ENCODE data around the gene PMEL. TPM values are rescaled to one million over a fixed set of nuclear protein-coding genes. Genes with fewer than 3 reads are reported as not detected.

The PMEL gene
- total and polyA plus RNA-seq, 4 donors = 0.70 to 8.8 (median 1.1) TPM

GRCh38 chr12:55955800-55956508, 9.9 kb downstream of the PMEL start:
- H3K4me3 ChIP-seq (ENCODE audit: low read depth, low read length) = no peak overlapping the region
- H3K27ac ChIP-seq (ENCODE audit: low read depth, low read length) = no peak overlapping the region
- peaks cover 21% of the 10 kb centered on the region for H3K36me3 ChIP-seq (ENCODE audit: control insufficient read depth, insufficient read depth, low read length)
- no peaks in the 10 kb centered on the region for H3K27me3 ChIP-seq (ENCODE audit: control insufficient read depth, insufficient read depth, low read length)
- H3K9me3 ChIP-seq (ENCODE audit: control insufficient read depth, insufficient read depth, low read length) = no peaks in the 10 kb centered on the region
- H3K4me1 ChIP-seq (ENCODE audit: control insufficient read depth, insufficient read depth, low read length) = no peaks in the 10 kb centered on the region
- WGBS (ENCODE audit: insufficient coverage) = 92% methylated on average over 6 of the region's 6 CpGs
- no peak for DNase-seq (ENCODE audit: low read depth in 4 of 6, low spot score in 6 of 6)

- DNase-seq (ENCODE audit: low read depth in 4 of 6, low spot score in 6 of 6) = no peak
- 69% methylated on average over 3 of the region's 4 CpGs for WGBS (ENCODE audit: insufficient coverage)
- H3K9me3 ChIP-seq (ENCODE audit: control insufficient read depth, insufficient read depth, low read length) = no peaks in the 10 kb centered on the region
- H3K27ac ChIP-seq (ENCODE audit: low read depth, low read length) = no peak overlapping the region
- H3K4me3 ChIP-seq (ENCODE audit: low read depth, low read length) = no peak overlapping the region
- H3K27me3 ChIP-seq (ENCODE audit: control insufficient read depth, insufficient read depth, low read length) = no peaks in the 10 kb centered on the region
- H3K36me3 ChIP-seq (ENCODE audit: control insufficient read depth, insufficient read depth, low read length) = peaks cover 21% of the 10 kb centered on the region
- no peaks in the 10 kb centered on the region for H3K4me1 ChIP-seq (ENCODE audit: control insufficient read depth, insufficient read depth, low read length)
These were observed 10.5 kb downstream of the PMEL start for GRCh38 chr12:55955344-55955743.

GRCh38 chr12:55946553-55946952, 19.3 kb downstream of the PMEL start:
- Histone ChIP-seq H3K27ac (ENCODE audit: low read depth, low read length) (no peak overlapping the region), H3K27me3 (ENCODE audit: control insufficient read depth, insufficient read depth, low read length) (no peaks in the 10 kb centered on the region), H3K9me3 (ENCODE audit: control insufficient read depth, insufficient read depth, low read length) (no peaks in the 10 kb centered on the region), H3K4me3 (ENCODE audit: low read depth, low read length) (no peak overlapping the region), H3K36me3 (ENCODE audit: control insufficient read depth, insufficient read depth, low read length) (peaks cover 11% of the 10 kb centered on the region), H3K4me1 (ENCODE audit: control insufficient read depth, insufficient read depth, low read length) (no peaks in the 10 kb centered on the region)
- no peak for DNase-seq (ENCODE audit: low read depth in 4 of 6, low spot score in 6 of 6)
- 75% methylated on average over 2 of the region's 6 CpGs for WGBS (ENCODE audit: insufficient coverage)

- H3K4me3 ChIP-seq (ENCODE audit: low read depth, low read length) = no peak overlapping the region
- 94% methylated on average over 1 of the region's 1 CpG for WGBS (ENCODE audit: insufficient coverage)
- H3K4me1 ChIP-seq (ENCODE audit: control insufficient read depth, insufficient read depth, low read length) = peaks cover 17% of the 10 kb centered on the region
- no peaks in the 10 kb centered on the region for H3K9me3 ChIP-seq (ENCODE audit: control insufficient read depth, insufficient read depth, low read length)
- DNase-seq (ENCODE audit: low read depth in 4 of 6, low spot score in 6 of 6) = no peak
- H3K27ac ChIP-seq (ENCODE audit: low read depth, low read length) = no peak overlapping the region
- peaks cover 8% of the 10 kb centered on the region for H3K36me3 ChIP-seq (ENCODE audit: control insufficient read depth, insufficient read depth, low read length)
- H3K27me3 ChIP-seq (ENCODE audit: control insufficient read depth, insufficient read depth, low read length) = no peaks in the 10 kb centered on the region
These were observed 23.2 kb downstream of the PMEL start for GRCh38 chr12:55942577-55943136.

GRCh38 chr12:55942055-55942454, 23.8 kb downstream of the PMEL start:
- H3K4me3 ChIP-seq (ENCODE audit: low read depth, low read length) = no peak overlapping the region
- 75% methylated on average over 1 of the region's 4 CpGs for WGBS (ENCODE audit: insufficient coverage)

GRCh38 chr12:55940065-55940732, 25.6 kb downstream of the PMEL start:
- DNase-seq (ENCODE audit: low read depth in 4 of 6, low spot score in 6 of 6) = peak in 4 of 6 donors; percentile 61 to 94 (median 78)
- Histone ChIP-seq H3K4me3 (ENCODE audit: low read depth, low read length) (peak overlapping the region; percentile 22), H3K36me3 (ENCODE audit: control insufficient read depth, insufficient read depth, low read length) (peaks cover 8% of the 10 kb centered on the region), H3K9me3 (ENCODE audit: control insufficient read depth, insufficient read depth, low read length) (no peaks in the 10 kb centered on the region), H3K4me1 (ENCODE audit: control insufficient read depth, insufficient read depth, low read length) (peaks cover 24% of the 10 kb centered on the region), H3K27me3 (ENCODE audit: control insufficient read depth, insufficient read depth, low read length) (peaks cover 8% of the 10 kb centered on the region), H3K27ac (ENCODE audit: low read depth, low read length) (peak overlapping the region; percentile 48)
- 4% methylated on average over 12 of the region's 18 CpGs for WGBS (ENCODE audit: insufficient coverage)

More at GRCh38 chr12:55942055-55942454, 23.8 kb downstream of the PMEL start:
- Histone ChIP-seq H3K4me1 (ENCODE audit: control insufficient read depth, insufficient read depth, low read length) (peaks cover 17% of the 10 kb centered on the region), H3K36me3 (ENCODE audit: control insufficient read depth, insufficient read depth, low read length) (peaks cover 8% of the 10 kb centered on the region), H3K27ac (ENCODE audit: low read depth, low read length) (no peak overlapping the region), H3K27me3 (ENCODE audit: control insufficient read depth, insufficient read depth, low read length) (no peaks in the 10 kb centered on the region), H3K9me3 (ENCODE audit: control insufficient read depth, insufficient read depth, low read length) (no peaks in the 10 kb centered on the region)
- DNase-seq (ENCODE audit: low read depth in 4 of 6, low spot score in 6 of 6) = no peak

GRCh38 chr12:55938826-55939501, 26.9 kb downstream of the PMEL start:
- WGBS (ENCODE audit: insufficient coverage) = 100% methylated on average over 6 of the region's 8 CpGs
- Histone ChIP-seq H3K27ac (ENCODE audit: low read depth, low read length) (no peak overlapping the region), H3K36me3 (ENCODE audit: control insufficient read depth, insufficient read depth, low read length) (peaks cover 4% of the 10 kb centered on the region), H3K9me3 (ENCODE audit: control insufficient read depth, insufficient read depth, low read length) (no peaks in the 10 kb centered on the region), H3K27me3 (ENCODE audit: control insufficient read depth, insufficient read depth, low read length) (peaks cover 20% of the 10 kb centered on the region), H3K4me3 (ENCODE audit: low read depth, low read length) (no peak overlapping the region), H3K4me1 (ENCODE audit: control insufficient read depth, insufficient read depth, low read length) (peaks cover 24% of the 10 kb centered on the region)
- DNase-seq (ENCODE audit: low read depth in 4 of 6, low spot score in 6 of 6) = no peak

GRCh38 chr12:55937981-55938380, 27.9 kb downstream of the PMEL start:
- no peaks in the 10 kb centered on the region for H3K9me3 ChIP-seq (ENCODE audit: control insufficient read depth, insufficient read depth, low read length)
- no CpG with 5 or more reads among the region's 2 CpGs for WGBS (ENCODE audit: insufficient coverage)
- no peak overlapping the region for H3K4me3 ChIP-seq (ENCODE audit: low read depth, low read length)
- H3K27me3 ChIP-seq (ENCODE audit: control insufficient read depth, insufficient read depth, low read length) = peaks cover 27% of the 10 kb centered on the region
- peaks cover 2% of the 10 kb centered on the region for H3K36me3 ChIP-seq (ENCODE audit: control insufficient read depth, insufficient read depth, low read length)
- H3K27ac ChIP-seq (ENCODE audit: low read depth, low read length) = no peak overlapping the region
- no peak for DNase-seq (ENCODE audit: low read depth in 4 of 6, low spot score in 6 of 6)
- peaks cover 24% of the 10 kb centered on the region for H3K4me1 ChIP-seq (ENCODE audit: control insufficient read depth, insufficient read depth, low read length)

GRCh38 chr12:55935738-55936151, 30.1 kb downstream of the PMEL start:
- H3K27ac ChIP-seq (ENCODE audit: low read depth, low read length) = no peak overlapping the region
- WGBS (ENCODE audit: insufficient coverage) = 18% methylated on average over 24 of the region's 26 CpGs
- H3K4me1 ChIP-seq (ENCODE audit: control insufficient read depth, insufficient read depth, low read length) = peaks cover 36% of the 10 kb centered on the region
- H3K4me3 ChIP-seq (ENCODE audit: low read depth, low read length) = no peak overlapping the region
- H3K36me3 ChIP-seq (ENCODE audit: control insufficient read depth, insufficient read depth, low read length) = no peaks in the 10 kb centered on the region
- no peaks in the 10 kb centered on the region for H3K9me3 ChIP-seq (ENCODE audit: control insufficient read depth, insufficient read depth, low read length)
- peaks cover 30% of the 10 kb centered on the region for H3K27me3 ChIP-seq (ENCODE audit: control insufficient read depth, insufficient read depth, low read length)
- no peak for DNase-seq (ENCODE audit: low read depth in 4 of 6, low spot score in 6 of 6)

All from spinal cord (tissue), 10 donors.